ENCODE results near the gene ANKRD9. TPM values are rescaled to one million over a fixed set of nuclear protein-coding genes. Genes with fewer than 3 reads are reported as not detected.

Gene ANKRD9
- total RNA-seq, 1 donor from 2014 or later, result 31.4 TPM

- no peaks in the 10 kb centered on the region for H3K9me3 Mint-ChIP-seq
- TF ChIP-seq, protein P1, sequence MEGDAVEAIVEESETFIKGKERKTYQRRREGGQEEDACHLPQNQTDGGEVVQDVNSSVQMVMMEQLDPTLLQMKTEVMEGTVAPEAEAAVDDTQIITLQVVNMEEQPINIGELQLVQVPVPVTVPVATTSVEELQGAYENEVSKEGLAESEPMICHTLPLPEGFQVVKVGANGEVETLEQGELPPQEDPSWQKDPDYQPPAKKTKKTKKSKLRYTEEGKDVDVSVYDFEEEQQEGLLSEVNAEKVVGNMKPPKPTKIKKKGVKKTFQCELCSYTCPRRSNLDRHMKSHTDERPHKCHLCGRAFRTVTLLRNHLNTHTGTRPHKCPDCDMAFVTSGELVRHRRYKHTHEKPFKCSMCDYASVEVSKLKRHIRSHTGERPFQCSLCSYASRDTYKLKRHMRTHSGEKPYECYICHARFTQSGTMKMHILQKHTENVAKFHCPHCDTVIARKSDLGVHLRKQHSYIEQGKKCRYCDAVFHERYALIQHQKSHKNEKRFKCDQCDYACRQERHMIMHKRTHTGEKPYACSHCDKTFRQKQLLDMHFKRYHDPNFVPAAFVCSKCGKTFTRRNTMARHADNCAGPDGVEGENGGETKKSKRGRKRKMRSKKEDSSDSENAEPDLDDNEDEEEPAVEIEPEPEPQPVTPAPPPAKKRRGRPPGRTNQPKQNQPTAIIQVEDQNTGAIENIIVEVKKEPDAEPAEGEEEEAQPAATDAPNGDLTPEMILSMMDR (conservative IDR thresholded peaks at IDR 0.05), result no peak
- H3K4me3 Mint-ChIP-seq, result no peak overlapping the region
- peaks cover 18% of the 10 kb centered on the region for H3K4me1 Mint-ChIP-seq (ENCODE audit: unreplicated experiment)
- H3K27me3 Mint-ChIP-seq, result no peaks in the 10 kb centered on the region
- DNase-seq (ENCODE audit: extremely low spot score, unreplicated experiment), result no peak
- no peak overlapping the region for H3K27ac Mint-ChIP-seq
- peaks cover 4% of the 10 kb centered on the region for H3K36me3 Mint-ChIP-seq
These were observed 3.0 kb downstream of the ANKRD9 start for GRCh38 chr14:102506626-102506925.

- Mint-ChIP-seq H3K4me3 (no peak overlapping the region), H3K27ac (no peak overlapping the region), H3K4me1 (ENCODE audit: unreplicated experiment) (peaks cover 15% of the 10 kb centered on the region), H3K36me3 (peaks cover 4% of the 10 kb centered on the region), H3K9me3 (no peaks in the 10 kb centered on the region), H3K27me3 (no peaks in the 10 kb centered on the region)
- DNase-seq (ENCODE audit: extremely low spot score, unreplicated experiment), result no peak
- TF ChIP-seq, protein P1 (conservative IDR thresholded peaks at IDR 0.05), result no peak
These were observed 3.6 kb downstream of the ANKRD9 start for GRCh38 chr14:102505775-102506625.

GRCh38 chr14:102505000-102505619, 4.5 kb downstream of the ANKRD9 start:
- H3K4me3 Mint-ChIP-seq, result no peak overlapping the region
- no peaks in the 10 kb centered on the region for H3K27me3 Mint-ChIP-seq
- no peaks in the 10 kb centered on the region for H3K9me3 Mint-ChIP-seq
- peaks cover 11% of the 10 kb centered on the region for H3K4me1 Mint-ChIP-seq (ENCODE audit: unreplicated experiment)
- TF ChIP-seq, protein P1 (conservative IDR thresholded peaks at IDR 0.05), result no peak
- H3K36me3 Mint-ChIP-seq, result peaks cover 4% of the 10 kb centered on the region
- no peak for DNase-seq (ENCODE audit: extremely low spot score, unreplicated experiment)
- H3K27ac Mint-ChIP-seq, result no peak overlapping the region

DNA sequence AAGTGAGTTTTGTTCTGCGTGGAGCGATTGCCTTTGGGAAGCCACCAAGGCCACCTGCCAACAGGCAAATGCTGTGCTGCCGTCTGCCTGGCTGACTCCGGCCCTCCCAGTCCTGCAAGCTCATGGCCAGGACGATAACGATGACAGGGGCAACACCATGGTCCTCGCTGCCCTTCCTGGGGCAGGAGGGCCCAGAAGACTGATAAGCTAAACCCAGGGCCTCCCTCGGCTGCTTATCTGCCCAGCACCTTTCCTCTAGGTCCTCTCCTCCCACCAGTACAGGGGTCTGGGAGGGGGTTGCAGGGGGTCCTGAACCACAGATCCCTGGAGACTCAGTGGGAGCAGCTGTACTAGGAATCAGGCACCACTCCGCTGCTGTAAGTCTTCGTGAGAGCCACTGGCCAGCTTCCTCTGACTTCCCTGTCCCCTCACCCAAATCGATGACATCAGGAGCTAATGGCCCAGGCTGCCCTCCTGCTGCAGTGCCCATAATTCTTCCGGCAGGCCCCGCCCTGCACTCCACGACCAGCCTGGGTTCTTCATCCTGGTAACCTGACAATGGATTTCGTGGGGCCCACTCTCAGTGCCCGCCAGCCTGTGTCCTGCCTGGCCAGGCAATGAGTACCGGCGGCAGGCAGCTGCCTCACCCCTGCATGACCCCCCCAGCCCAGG, 5.1 kb downstream of the ANKRD9 start:
- peaks cover 4% of the 10 kb centered on the region for H3K36me3 Mint-ChIP-seq
- DNase-seq (ENCODE audit: extremely low spot score, unreplicated experiment), result no peak

DNA sequence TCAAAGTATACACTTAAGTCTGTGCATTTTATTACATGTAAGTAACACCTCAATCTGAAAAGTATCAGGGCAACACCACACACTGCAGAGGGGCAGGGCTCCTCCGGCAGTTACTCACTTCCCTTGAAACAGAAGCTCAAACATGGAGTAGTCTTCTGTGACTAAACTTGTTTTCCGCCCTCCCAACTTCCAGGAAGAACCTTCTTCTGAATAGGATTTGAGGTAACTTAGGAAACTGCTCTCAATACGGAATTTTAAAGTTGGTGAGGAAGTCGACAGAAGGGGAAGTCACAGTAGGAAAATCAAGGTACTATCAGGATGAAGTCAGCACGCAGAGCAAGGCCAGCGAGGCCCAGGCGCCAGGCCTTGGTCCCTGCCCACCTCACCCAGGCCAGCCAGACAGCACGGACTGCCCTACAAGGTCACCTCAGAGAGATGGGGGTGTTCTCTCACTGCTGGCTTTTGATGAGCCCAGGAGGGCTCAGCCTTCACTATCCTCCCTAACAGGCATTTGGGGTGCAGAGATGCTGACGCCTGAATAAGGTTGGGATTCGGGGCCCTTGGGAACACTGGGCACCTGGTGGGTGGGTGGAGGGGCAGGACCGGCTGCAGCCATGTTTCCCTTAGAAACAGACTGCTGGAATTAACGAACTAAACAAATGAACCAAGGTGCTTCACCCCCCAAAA, 5.8 kb downstream of the ANKRD9 start:
- Mint-ChIP-seq H3K27ac (peak overlapping the region; percentile 46), H3K27me3 (no peaks in the 10 kb centered on the region), H3K4me1 (ENCODE audit: unreplicated experiment) (peaks cover 10% of the 10 kb centered on the region), H3K4me3 (no peak overlapping the region), H3K9me3 (no peaks in the 10 kb centered on the region), H3K36me3 (peaks cover 4% of the 10 kb centered on the region)
- TF ChIP-seq, protein P1 (conservative IDR thresholded peaks at IDR 0.05), result no peak
- DNase-seq (ENCODE audit: extremely low spot score, unreplicated experiment), result no peak

More for the DNA sequence above, 5.1 kb downstream of the ANKRD9 start:
- no peaks in the 10 kb centered on the region for H3K9me3 Mint-ChIP-seq
- no peaks in the 10 kb centered on the region for H3K27me3 Mint-ChIP-seq
- H3K4me3 Mint-ChIP-seq, result no peak overlapping the region
- TF ChIP-seq, protein P1 (conservative IDR thresholded peaks at IDR 0.05), result no peak
- no peak overlapping the region for H3K27ac Mint-ChIP-seq
- peaks cover 11% of the 10 kb centered on the region for H3K4me1 Mint-ChIP-seq (ENCODE audit: unreplicated experiment)
